HG03108 (cell line): ENCODE results near the gene STAT2.
"Not testable (repeated sequence)": the region's sequence is repeated elsewhere in the genome, so short reads cannot be mapped to it uniquely, and the experiment has no call there.

Source experiments
- ATAC-seq: cut with Tn5 transposase; IDR thresholded peaks from one replicate; pipeline ENCODE4 v1.9.1; 2021; ENCODE audit warnings: moderate library complexity; ENCODE audit not compliant: unreplicated experiment

Gene STAT2

DNA sequence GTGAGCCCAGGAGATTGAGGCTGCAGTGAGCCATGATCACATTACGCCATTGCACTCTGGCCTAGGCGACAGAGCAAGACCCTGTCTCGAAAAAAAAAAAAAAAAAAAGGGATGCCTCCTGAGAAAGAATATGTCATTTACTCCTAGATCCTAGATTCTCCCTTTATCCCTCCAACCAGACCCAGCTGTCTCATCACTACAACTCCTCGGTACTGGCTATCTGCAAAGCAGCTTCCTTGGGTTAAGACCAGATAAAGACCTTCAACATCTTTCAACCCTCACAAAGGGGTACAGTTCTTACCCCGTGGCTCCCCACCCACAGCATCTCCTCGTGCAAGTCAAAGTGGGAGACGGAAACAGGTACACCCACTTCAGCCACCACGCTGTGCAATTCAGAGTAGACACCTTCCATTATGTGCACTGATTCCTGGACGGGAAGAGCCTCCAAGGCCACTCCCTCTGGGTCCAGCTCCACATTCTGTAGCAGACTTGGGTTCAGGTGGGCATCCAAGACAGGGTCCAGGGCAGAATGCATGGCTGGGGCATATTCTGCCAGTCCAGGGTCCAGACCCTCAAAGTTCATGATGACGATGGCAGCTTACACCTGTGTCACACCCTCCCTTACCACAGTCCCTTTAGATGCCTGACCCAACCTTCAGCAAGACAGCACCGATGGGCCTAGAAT lies 27.3 kb downstream of the STAT2 start:
- no peak for ATAC-seq

GRCh38 chr12:56330936-56331490 lies 28.9 kb downstream of the STAT2 start:
- no peak for ATAC-seq

DNA sequence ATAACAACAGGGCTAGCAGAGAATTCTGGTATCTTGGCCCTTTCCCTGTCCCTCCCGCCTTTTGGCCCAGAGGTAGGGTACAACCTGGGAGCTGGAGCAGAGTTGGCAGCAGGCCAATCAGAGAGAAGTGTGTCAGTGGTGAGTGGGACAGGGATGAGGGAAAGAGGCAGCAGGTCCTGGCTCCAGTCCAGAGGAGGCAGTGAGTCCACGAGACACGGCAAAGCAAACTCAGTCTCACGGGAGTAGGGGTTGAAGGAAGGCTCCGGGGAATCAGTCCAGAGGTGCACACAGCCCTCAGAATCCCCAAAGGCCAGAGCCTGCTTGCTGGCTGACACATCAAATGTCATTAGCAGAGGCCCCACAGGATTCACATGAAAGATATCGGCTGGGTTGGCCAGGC lies 33.4 kb downstream of the STAT2 start:
- ATAC-seq: no peak

GRCh38 chr12:56326126-56326525 lies 33.8 kb downstream of the STAT2 start:
- ATAC-seq: no peak

- no peak for ATAC-seq
Measured at GRCh38 chr12:56324206-56324605, 35.7 kb downstream of the STAT2 start.

GRCh38 chr12:56321610-56322009 lies 38.3 kb downstream of the STAT2 start:
- ATAC-seq: not testable (repeated sequence)

DNA sequence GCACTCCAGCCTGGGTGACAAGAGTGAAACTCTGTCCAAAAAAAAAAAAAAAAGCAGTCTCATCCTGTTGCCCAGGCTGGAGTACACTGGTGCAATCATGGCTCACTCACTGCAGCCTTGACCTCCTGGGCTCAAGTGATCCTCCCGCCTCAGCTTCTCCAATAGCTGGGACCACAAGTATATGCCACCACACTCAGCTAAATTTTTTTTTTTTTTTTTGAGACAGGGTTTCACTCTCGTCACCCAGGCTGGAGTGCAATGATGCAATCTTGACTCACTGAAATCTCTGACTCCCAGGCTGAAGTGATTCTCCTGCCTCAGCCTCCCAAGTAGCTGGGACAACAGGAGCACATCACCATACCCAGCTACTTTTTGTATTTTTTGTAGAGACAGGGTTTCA lies 38.9 kb downstream of the STAT2 start:
- ATAC-seq: no peak

GRCh38 chr12:56317675-56318074 lies 42.2 kb downstream of the STAT2 start:
- no peak for ATAC-seq

DNA sequence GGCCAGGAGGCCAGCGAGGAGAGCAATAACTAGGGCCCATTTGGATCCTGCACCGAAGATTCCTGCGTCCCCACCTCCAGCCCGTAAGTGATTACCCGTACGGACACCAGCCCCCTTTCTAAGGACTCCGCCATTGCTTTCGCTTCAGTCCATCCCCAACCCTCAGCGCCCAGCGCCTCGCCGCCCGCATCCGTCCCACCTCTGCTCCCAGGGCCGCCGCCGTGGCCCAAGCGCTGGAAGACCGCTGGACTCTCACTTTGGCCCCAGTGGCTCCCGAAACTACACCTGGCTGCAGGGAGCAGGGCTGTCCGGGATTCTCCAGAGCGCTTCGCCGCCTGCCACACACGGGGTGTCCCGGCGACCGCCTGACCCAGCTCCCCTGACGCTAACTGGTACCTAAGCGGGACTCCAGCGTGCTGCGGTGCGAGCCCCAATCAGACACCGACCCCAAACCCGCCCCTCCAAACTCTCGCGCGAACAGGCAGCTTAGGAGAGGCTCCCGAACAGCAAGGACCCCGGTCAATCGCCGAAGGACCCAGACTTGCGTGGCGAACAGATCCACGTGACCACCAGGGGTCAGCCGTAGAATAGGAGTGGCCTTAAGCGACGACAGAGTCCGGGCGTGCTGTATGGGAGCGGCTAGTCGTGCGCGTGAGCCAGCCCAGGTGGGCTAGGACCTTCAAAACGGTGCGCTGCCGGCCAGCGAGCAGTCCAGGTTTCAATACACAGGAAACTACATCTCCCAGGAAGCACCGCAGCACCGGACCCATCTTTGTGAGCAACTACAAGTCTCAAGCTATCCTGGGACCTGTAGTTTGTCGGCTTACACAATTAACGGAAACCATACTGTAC lies 44.1 kb downstream of the STAT2 start, which contains the start of gene CNPY2:
Gene CNPY2, minus strand, starts transcription at position 367 of the 852 bp plus-strand sequence. CDS start 771 bp downstream, outside the sequence.
- ATAC-seq: peak; percentile 90

- no peak for ATAC-seq
Measured at GRCh38 chr12:56315249-56315621, 44.7 kb downstream of the STAT2 start.

- no peak for ATAC-seq
Measured at GRCh38 chr12:56311003-56311402, 48.9 kb downstream of the STAT2 start.

DNA sequence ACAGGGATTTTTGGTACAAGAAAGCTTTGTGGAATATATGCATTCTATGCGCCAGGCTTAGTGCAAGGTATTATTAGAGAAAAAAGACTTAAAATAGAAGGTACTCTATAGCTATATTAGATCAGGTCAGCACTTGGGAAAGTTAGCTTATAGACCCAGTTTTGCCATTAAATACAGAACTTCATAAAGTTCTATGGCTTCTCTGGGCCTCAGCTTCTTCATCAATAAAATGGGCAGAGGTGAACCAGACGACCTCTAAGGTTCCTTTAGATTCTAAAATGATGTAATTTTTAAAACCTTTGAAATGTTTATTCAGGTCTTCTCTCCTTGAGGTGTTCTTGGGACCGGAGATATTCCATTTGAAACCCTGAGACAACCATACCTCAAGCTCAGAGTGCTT lies 51.2 kb downstream of the STAT2 start:
- ATAC-seq: no peak

GRCh38 chr12:56307221-56307965 lies 52.5 kb downstream of the STAT2 start:
- no peak for ATAC-seq

GRCh38 chr12:56304872-56305590 lies 54.9 kb downstream of the STAT2 start:
- no peak for ATAC-seq

GRCh38 chr12:56304276-56304675 lies 55.6 kb downstream of the STAT2 start:
- ATAC-seq: no peak

GRCh38 chr12:56300644-56301464 lies 59.1 kb downstream of the STAT2 start:
- no peak for ATAC-seq

DNA sequence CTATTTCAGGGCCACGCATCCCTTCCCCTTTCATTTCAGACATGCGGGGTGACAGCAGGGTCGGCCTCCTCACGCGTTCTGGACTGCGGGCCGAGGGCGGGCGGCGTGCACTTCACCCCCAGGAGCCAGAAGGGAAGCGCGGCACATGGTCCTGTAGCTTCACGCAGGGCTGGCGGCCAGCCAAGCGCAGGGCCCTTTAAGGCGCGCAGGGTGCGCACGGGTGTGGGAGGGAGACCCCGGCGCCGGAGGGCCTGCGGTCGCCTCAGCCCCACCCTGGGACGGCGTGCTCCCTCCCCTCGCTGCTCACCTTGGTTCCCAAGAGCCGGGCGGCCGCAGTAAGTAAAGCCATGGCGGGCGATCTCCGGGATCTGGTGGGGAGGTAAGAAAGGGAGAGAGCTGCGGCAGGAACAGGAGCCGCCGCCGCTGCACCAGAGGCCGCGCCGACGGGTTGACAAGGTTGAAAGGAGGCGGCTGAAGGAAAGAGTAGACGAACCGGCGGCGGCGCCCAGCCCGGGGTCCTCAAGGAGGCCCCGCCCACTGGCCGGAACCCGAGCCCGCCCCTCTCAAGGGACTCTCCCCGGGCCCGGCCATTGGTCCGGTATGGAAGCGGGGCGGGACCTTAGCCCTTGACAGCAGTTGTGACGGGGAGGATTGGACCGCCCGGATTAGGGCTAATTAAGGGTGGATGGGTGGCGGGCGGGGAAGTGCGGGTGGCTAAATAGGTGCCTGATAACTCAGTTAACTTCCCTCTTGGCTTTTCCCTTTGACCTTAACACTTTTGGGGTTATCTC lies 59.9 kb downstream of the STAT2 start, which contains the start of gene CS:
Gene CS, minus strand, starts transcription at position 478 of the 791 bp plus-strand sequence. Its CDS starts 129 bp downstream, at position 349.
- peak; percentile 91 for ATAC-seq

- no peak for ATAC-seq
Measured at GRCh38 chr12:56299308-56299852, 60.5 kb downstream of the STAT2 start.
